Central memory CD4-positive, alpha-beta T cell (primary cell): ENCODE data around the gene KREMEN1.
"Not testable (repeated sequence)": the region's sequence is repeated elsewhere in the genome, so short reads cannot be mapped to it uniquely, and the experiment has no call there.

Source experiments
- DNase-seq: peaks from one replicate; pipeline ENCODE4 v3.0.0; 2022

The KREMEN1 gene

DNA sequence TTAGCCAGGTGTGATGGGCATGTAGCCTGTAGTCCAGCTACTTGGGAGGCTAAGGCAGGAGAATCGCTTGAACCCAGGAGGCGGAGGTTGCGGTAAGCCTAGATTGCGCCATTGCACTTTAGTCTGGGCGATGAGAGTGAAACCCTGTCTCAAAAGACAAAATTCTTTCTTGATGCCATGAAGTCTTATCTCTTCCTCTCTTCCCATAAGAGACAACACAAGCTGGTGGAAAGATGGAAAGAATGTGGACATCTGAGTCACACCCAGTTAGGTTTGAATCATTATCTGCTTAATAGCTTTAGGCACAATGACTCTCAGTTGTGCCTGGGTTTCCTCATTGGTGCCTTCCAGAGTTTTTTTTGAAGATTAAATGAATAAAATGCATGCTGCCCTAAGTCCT is 35.3 kb downstream of the KREMEN1 start:
- DNase-seq, result no peak

DNA sequence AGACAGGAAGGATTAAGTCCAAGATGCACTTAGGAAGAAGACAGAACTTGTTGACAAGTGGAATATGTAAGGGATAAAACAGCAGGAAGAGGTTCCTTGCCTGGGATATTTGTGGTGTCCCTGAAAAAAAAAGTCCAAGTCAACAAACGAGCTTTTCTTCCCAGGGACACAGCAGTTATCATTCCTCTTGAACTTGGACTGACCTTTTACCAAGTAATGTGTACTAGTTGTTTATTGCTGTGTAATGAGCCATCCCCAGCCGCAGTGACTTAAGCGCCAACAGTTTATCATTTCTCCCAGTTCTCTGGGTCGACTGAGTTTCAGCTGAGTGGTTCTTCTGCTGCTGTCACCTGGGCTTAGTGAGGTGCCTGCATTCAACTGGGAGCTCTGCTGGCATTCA is 37.0 kb downstream of the KREMEN1 start:
- no peak for DNase-seq

DNA sequence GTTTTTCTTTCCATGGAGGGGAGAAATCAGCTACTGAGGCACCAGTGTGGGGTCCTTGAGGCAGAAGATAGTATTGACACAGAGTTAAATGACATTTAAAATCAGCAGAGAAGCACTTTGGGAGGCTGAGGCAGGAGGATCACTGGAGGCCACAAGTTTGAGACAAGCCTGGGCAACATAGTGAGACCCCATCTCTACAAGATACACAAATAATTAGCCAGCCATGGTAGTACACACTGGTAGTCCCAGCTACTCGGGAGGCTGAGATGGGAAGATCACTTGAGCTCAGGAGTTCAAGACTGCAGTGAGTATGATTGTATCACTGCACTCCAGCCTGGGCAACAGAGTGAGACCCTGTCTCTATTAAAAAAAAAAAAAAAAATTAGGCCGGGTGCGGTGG is 38.1 kb downstream of the KREMEN1 start:
- no peak for DNase-seq

- DNase-seq, result no peak
These were observed 39.3 kb downstream of the KREMEN1 start for GRCh38 chr22:29112121-29112520.

DNA sequence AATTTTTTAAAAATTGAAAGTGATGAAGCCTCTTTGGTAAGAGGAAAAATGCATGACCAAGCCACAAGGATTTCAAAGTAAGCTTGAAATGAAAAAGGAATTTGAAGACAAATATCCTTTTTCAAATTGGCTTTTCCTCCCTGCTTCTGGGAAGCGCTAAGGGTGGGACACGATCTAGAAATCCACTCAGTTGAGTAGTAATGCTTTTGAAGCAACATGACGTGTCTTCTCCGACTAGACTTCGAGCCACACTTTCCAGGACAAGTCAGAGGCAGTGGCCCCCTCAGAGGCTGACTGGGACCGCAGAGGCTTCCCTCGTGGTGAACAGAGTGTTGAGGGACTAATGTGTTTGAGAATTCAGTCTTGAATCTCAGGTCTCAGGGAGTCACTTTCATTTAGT is 39.8 kb downstream of the KREMEN1 start:
- no peak for DNase-seq

DNA sequence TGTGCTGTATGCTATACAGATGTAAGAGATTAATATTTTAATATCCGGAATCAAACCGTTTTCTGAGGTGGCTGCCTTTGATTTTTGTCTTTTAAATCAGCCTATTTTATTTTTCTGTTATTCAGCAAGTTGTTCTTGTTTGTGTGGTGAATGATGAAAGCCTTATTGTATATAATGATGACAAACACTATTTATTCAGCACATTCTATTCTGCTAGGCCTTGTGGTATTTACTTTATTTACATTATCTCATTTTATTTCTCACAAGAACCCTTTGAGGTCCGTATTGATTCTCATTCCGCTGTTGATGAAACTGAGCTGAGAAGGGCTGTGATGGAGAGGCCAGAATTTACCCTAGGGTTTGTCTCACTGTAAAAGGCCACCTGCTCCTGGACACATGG is 40.5 kb downstream of the KREMEN1 start:
- DNase-seq, result no peak

DNA sequence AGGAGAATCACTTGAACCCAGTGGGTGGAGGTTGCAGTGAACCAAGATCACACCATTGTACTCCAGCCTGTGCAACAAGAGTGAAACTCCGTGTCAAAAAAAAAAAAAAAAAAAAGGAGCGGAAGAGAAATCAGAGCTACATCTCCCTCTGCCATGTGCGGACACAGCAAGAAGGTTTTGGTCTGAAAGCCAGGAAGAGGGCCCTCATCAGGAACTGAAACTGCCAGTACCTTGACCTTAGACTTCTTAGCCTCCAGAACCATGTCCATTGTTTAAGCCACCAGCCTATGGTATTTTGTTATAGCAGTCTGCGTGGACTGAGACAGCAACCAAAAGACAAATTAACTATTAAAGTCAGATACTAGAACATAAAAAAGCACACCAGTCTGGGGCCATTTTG is 41.6 kb downstream of the KREMEN1 start:
- no peak for DNase-seq

- DNase-seq, result no peak
These were observed 43.0 kb downstream of the KREMEN1 start for GRCh38 chr22:29115682-29116288.

DNA sequence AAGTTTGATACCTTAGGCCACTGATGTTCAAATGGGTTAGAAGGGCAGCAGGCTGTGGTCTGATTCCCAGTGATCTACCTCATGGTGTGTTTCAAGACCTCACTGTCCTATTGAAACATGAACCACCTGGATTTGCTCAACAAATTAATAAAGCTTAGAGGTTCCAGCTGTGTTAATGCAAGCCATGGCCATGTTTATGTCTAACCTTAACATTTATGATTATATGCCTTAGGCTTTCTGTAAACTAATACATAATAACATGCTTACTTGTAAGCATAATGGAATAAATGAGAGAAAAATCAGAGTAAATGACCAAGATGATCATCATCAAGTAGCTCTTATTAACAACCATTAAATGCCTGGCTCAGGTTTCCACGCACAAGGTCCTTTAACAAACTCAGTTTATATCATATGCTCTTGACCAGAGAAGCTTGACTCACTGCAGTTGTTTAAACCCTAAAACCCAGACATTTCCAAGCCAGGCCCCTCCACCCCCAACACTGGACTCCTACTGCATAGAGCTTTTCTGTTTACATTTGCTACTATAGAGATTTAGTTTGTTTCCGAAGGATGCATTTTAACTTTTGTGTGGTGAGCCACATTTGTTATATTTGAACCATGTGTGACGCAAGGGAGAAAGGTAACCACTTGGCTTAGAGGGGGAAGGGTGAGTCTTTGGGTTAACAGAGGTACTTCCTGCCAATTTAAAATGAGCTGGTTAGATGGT is 43.7 kb downstream of the KREMEN1 start:
- DNase-seq, result no peak

DNA sequence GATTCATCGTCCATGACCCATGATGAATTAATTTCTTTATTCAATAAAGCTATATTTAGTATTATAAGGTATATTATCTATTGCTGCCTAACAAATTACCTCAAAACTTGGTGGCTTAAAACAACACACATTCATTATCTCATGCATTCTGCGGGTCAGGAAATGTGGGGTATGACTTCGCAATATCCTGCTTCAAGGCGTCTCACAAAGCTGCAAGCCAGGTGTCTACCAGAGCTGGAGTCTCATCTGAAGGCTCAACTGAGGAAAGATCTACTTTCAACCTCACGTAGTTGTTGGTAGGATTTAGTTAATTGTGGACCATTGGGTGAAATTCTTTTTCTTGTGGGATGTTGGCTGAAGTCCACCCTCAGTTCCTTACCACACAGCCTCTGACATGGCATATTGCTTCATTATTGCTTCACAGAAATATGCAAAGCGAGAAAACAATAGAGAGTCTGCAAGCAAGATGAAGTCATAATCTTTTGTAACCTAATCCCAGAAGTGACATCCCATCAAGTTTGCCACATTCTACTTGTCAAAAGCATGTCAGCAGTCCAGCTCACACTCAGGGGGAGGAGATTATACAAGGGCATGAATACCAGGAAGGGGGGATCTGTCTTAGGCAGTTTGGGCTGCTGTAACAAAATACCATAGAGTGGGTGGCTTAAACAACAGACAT is 45.1 kb downstream of the KREMEN1 start:
- no peak for DNase-seq

DNA sequence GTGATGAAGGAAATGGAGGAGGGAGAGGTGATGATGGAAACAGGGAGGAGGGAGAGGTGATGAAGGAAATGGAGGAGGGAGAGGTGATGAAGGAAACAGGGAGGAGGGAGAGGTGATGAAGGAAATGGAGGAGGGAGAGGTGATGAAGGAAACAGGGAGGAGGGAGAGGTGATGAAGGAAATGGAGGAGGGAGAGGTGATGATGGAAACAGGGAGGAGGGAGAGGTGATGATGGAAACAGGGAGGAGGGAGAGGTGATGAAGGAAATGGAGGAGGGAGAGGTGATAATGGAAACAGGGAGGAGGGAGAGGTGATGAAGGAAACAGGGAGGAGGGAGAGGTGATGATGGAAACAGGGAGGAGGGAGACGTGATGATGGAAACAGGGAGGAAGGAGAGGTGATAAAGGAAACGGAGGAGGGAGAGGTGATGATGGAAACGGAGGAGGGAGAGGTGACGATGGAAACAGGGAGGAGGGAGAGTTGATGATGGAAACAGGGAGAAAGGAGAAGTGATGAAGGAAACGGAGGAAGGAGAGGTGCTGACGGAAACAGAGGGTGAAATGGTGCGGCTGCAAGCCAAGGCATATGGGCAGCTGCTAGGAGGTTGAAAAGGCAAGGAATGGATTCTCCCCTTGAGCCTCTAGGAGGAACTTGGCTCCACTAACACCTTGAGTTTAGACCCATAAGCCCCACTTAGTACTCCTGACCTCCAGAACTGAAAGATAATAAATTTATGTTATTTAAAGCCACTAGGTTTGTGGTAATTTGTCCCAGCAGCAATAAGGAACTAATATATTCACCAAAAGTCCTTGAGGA is 47.5 kb downstream of the KREMEN1 start:
- not testable (repeated sequence) for DNase-seq

- DNase-seq, result no peak
These were observed 48.3 kb downstream of the KREMEN1 start for GRCh38 chr22:29121124-29121523.

DNA sequence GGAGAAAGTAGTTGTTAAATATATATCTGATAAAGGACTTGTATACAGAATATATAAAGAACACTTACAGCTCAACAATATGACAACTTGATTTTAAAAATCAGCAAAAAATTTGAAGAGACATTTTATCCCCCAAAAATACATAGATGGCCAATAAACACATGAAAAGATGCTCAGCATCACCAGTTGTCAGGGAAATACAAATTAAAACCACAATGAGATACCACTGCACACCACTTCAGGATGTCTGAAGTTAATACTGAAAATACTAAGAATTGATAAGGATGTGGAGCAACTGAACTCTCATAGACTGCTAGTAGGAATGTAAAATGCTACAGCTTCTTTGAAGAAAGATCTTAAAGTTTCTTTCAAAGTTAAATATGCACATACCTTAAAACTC is 49.2 kb downstream of the KREMEN1 start:
- no peak for DNase-seq

DNA sequence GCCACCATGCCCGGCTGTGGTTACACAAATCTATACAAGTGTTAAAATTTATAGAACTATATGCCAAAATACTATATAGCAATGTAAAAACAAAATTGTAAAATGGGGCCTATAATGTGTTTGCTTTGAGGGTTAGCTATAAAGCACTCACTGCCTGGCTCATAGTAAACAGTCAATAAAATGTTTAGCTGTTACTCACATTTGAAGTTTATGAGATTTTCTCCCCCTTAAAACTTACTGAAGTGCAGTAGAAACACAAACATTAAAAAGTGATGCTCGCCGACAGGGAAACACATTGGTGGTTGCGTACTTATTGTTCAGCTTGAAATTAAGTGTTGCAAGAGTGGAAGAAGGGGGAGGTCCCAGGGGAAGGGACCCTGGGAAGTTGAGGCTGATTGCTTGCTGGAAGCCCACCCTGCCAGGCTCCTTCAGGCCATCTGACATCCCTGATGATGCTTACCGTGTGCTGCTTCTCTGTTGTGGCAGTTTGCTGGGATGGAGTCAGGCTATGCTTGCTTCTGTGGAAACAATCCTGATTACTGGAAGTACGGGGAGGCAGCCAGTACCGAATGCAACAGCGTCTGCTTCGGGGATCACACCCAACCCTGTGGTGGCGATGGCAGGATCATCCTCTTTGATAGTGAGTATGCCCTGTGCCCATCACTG is 52.1 kb downstream of the KREMEN1 start:
- DNase-seq, result no peak

GRCh38 chr22:29125443-29125778 is 52.6 kb downstream of the KREMEN1 start:
- no peak for DNase-seq

DNA sequence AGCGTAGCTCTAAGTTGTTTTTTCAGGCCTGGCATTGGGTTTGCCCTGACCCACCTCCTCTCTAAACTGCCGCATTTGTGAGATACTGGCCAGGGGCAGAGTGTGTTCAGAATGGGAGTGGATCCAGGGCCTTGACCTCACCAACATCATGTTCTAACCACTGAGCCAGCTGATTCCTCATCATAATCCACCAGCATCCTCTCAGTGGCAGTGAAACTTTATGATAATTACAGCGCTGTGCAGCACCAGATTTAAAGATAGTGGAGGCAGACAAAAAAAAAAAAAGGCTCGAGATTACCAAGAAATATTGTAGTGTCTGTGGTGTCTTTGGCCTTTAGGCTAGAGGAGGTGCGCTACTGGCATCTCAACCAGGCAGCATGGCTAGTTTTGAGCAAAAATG is 53.0 kb downstream of the KREMEN1 start:
- no peak for DNase-seq

- no peak for DNase-seq
These were observed 54.0 kb downstream of the KREMEN1 start for GRCh38 chr22:29126670-29127395.

GRCh38 chr22:29128891-29129807 is 56.3 kb downstream of the KREMEN1 start:
- no peak for DNase-seq

GRCh38 chr22:29129808-29130140 is 56.9 kb downstream of the KREMEN1 start:
- DNase-seq, result no peak

GRCh38 chr22:29130476-29130875 is 57.6 kb downstream of the KREMEN1 start:
- DNase-seq, result no peak

DNA sequence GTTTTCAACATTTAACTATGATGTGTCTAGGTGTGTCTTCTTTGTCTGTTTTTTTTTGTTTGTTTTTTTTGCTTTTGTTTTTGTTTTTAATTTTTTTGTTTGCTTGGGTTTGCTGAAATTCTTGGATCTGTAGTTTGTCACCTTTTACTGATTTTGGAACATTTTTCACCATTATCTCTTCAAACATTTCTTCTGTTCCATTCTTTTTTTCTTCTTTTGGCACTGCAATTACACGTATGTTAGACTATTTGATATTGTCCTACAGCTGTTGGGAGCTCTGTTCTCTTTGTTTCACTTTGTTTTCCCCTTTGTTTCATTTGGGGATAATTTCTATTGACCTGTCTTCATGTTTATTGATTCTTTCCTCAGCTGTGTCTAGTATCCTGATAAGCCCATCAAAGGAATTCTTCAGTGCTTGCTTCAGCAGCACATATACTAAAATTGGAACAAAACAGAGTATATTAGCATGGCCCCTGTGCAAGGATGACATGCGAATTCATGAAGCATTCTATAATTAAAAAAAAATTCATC is 60.8 kb downstream of the KREMEN1 start:
- DNase-seq, result no peak
